Smooth muscle cell of the brain vasculature (primary cell): ENCODE results near the gene SIRPB2.
"Not testable (repeated sequence)": the region's sequence is repeated elsewhere in the genome, so short reads cannot be mapped to it uniquely, and the experiment has no call there.

ENCODE experiments used
- DNase-seq: peaks from one replicate; pipeline ENCODE4 v3.0.0-alpha.2; 2012; ENCODE audit warnings: low read depth, low spot score

The SIRPB2 gene

GRCh38 chr20:1499528-1500420 is 8.6 kb upstream of the SIRPB2 start:
- no peak for DNase-seq

GRCh38 chr20:1497371-1497770 is 6.2 kb upstream of the SIRPB2 start:
- DNase-seq: not testable (repeated sequence)

- DNase-seq: no peak
Measured at GRCh38 chr20:1496930-1497329, 5.7 kb upstream of the SIRPB2 start.

- no peak for DNase-seq
Measured at GRCh38 chr20:1494436-1494835, 3.2 kb upstream of the SIRPB2 start.

- DNase-seq: no peak
Measured at GRCh38 chr20:1493536-1493935, 2.3 kb upstream of the SIRPB2 start.

GRCh38 chr20:1491860-1492642 is 831 bp upstream of the SIRPB2 start:
- DNase-seq: no peak

GRCh38 chr20:1490643-1491195 is 501 bp downstream of the SIRPB2 start:
- no peak for DNase-seq

- no peak for DNase-seq
Measured at GRCh38 chr20:1489764-1490436, 1.3 kb downstream of the SIRPB2 start.

GRCh38 chr20:1489325-1489724 is 1.9 kb downstream of the SIRPB2 start:
- no peak for DNase-seq

- DNase-seq: no peak
Measured at GRCh38 chr20:1486566-1486965, 4.7 kb downstream of the SIRPB2 start.

GRCh38 chr20:1484438-1485116 is 6.6 kb downstream of the SIRPB2 start:
- no peak for DNase-seq

- no peak for DNase-seq
Measured at GRCh38 chr20:1479831-1480595, 11.2 kb downstream of the SIRPB2 start.

GRCh38 chr20:1478566-1478965 is 12.7 kb downstream of the SIRPB2 start:
- DNase-seq: no peak

- no peak for DNase-seq
Measured at GRCh38 chr20:1477896-1478490, 13.2 kb downstream of the SIRPB2 start.

- no peak for DNase-seq
Measured at GRCh38 chr20:1474817-1475603, 16.2 kb downstream of the SIRPB2 start.

GRCh38 chr20:1474325-1474724 is 16.9 kb downstream of the SIRPB2 start:
- DNase-seq: no peak

GRCh38 chr20:1473246-1474220 is 17.7 kb downstream of the SIRPB2 start:
- DNase-seq: no peak
